Measurements from ENCODE around the gene SYT5. TPM values are rescaled to one million over a fixed set of nuclear protein-coding genes. Genes with fewer than 3 reads are reported as not detected.

The SYT5 gene
- total and polyA plus RNA-seq, 10 of the 15 experiments (the other 5 are each of a cell fraction or from before 2014, with no cell fraction given): 0.04 to 0.79 (median 0.26) TPM; not detected in 7

GRCh38 chr19:55209693-55210472 is 29.8 kb upstream of the SYT5 start:
- 64% methylated on average over 17 of the region's 17 CpGs for WGBS (ENCODE audit: insufficient coverage, insufficient replicate concordance, low lambda C conversion rate, missing lambda C conversion rate)
- Histone ChIP-seq H3K27me3 (replicated peaks in 1 of 2; ENCODE audit: control insufficient read depth in 2 of 2, insufficient read depth in 2 of 2, low read length in 1 of 2) (no peaks in the 10 kb centered on the region), H3K4me3 (no peak overlapping the region), H3K36me3 (ENCODE audit: control insufficient read depth in 2 of 2, insufficient read depth in 2 of 2, low read length in 1 of 2) (no peaks in the 10 kb centered on the region), H3K4me2 (ENCODE audit: control insufficient read depth, insufficient read depth) (no peak overlapping the region), H3K4me1 (ENCODE audit: control insufficient read depth, insufficient read depth, low read length) (no peaks in the 10 kb centered on the region), H2AFZ (ENCODE audit: control insufficient read depth, low read depth, low read length) (no peak overlapping the region), H3K27ac (ENCODE audit: control insufficient read depth, insufficient read depth) (no peak overlapping the region), H3K79me2 (ENCODE audit: control insufficient read depth, insufficient read depth, low read length) (no peaks in the 10 kb centered on the region), H4K20me1 (ENCODE audit: control insufficient read depth, insufficient read depth) (no peaks in the 10 kb centered on the region), H3K9me3 (replicated peaks; ENCODE audit: control insufficient read depth, insufficient read depth, low read length) (peaks cover 3% of the 10 kb centered on the region; the same call in 1 of the 3 replicates), H3K9ac (ENCODE audit: control insufficient read depth, insufficient read depth, low read length) (no peak overlapping the region)
- no peak for DNase-seq (ENCODE audit: low read depth, low spot score)
- ChIA-PET POLR2A (interaction anchor here (0.6 kb wide), 1 partner anchor 7 kb away, joined by 4 read pairs; no protein-coding TSS in a partner anchor), RAD21 (ENCODE audit: unreplicated experiment) (no interaction called here), CTCF (no interaction called here), SMC1A (ENCODE audit: uncharacterized antibody, unreplicated experiment) (no interaction called here)
- intact Hi-C loops (cut with micrococcal nuclease; ENCODE audit: unreplicated experiment) (no loop called here), in situ Hi-C loops (cut with MboI) (loop anchor here (5.0 kb wide), 1 partner anchor 207 kb away; no protein-coding TSS in a partner anchor)
- no peak for ATAC-seq
- no peak for FAIRE-seq
- no TSS peak for BruUV-seq (replicated peaks)
- TF ChIP-seq ZNF24 (IDR thresholded peaks at IDR 0.05): no peak
- TF ChIP-seq TCF7 (IDR thresholded peaks at IDR 0.05; ENCODE audit: borderline replicate concordance): no peak
- TF ChIP-seq NR2C1 (IDR thresholded peaks at IDR 0.05): no peak
- no peak for TF ChIP-seq YBX1 (IDR thresholded peaks at IDR 0.05)
- no peak for TF ChIP-seq FOXK2 (IDR thresholded peaks at IDR 0.05)
- TF ChIP-seq E4F1 (IDR thresholded peaks at IDR 0.05; ENCODE audit: borderline replicate concordance, partially characterized antibody): no peak
- no peak for TF ChIP-seq SUPT20H (IDR thresholded peaks at IDR 0.05; ENCODE audit: borderline replicate concordance, control insufficient read depth, low read depth, low read length)
- TF ChIP-seq RFX5 (IDR thresholded peaks at IDR 0.05; ENCODE audit: low read depth, low read length): no peak
- TF ChIP-seq HSF1 (IDR thresholded peaks at IDR 0.05; ENCODE audit: low read depth, low read length): no peak
- no peak for TF ChIP-seq E2F4 (IDR thresholded peaks at IDR 0.05; ENCODE audit: low read depth, low read length)
- no peak for TF ChIP-seq IRF5 (IDR thresholded peaks at IDR 0.05; ENCODE audit: borderline replicate concordance)
- no peak for TF ChIP-seq POLR2A (IDR thresholded peaks at IDR 0.05; ENCODE audit: low read depth, low read length)
- no peak for TF ChIP-seq TAF1 (IDR thresholded peaks at IDR 0.05; ENCODE audit: borderline replicate concordance, low read depth, low read length)
- TF ChIP-seq ZBTB4 (CRISPR knock-in tag; IDR thresholded peaks at IDR 0.05): no peak
